Non-pigmented ciliary epithelial cell (primary cell): ENCODE data around the gene HOXB8.

Experiments
- DNase-seq: peaks from one replicate; pipeline ENCODE4 v3.0.0-alpha.2; 2010; ENCODE audit warnings: low read depth

Gene HOXB8

GRCh38 chr17:48615047-48615962 lies at the start of gene HOXB8:
Gene HOXB8, minus strand, starts transcription at chr17:48615292. Its CDS starts 588 bp downstream, at chr17:48614704.
- DNase-seq: no peak

DNA sequence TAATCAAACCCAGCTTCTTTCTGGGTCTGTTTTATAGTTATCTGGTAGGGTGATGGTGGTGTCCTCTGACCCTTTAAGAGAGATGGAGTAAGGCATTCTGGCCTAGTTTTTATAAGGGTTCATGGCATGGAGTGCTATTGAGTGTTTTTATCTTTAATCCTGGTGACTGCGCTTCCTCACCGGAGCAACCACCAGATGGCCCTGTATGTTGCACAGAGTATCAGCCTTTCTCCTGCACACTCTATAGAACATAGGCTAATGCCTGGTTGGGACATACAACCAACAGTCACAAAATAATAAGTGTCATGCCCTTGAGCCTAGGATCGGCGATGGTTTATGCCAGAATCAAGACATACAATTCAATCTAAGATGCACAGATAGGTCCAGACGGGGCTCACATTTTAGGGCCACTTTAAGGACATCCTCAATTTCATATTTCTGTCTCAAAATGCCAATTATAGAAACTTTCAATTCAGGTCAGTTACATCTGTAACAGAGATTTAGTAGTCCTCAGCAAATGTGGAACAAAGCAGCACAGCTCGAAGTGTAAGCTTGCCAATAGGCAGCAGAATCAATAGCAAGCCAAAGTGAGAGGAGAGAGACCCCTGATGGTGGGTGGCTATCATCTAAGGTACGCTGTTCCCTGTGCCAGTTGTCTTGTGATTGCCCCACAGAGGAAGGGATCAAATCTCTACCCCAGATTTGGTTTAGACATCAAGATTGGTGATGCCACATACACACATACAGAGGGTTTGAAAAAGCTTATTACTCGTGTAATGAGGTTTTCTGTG lies 48.2 kb upstream of the HOXB8 start:
- no peak for DNase-seq

- DNase-seq: no peak
Observed at GRCh38 chr17:48655913-48656312, 40.8 kb upstream of the HOXB8 start.

DNA sequence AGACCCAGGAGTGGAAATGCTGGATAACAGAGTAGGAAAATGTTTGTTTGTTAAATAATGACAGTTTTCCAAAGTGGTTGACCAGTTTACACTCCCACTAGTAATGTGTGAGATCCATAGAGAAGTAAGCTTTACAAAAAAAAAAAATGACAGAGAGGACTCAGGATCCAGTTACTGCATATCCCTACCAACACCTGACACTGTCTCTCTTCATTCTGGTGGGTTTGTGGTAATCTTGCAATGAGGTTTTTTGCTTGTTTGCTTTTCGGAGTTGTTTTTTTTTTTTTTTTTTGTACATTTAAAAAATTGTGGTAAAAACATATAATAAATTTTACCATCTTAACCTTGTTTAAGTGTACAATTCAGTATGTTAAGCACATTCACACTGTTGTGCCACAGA lies 34.6 kb upstream of the HOXB8 start:
- DNase-seq: no peak

DNA sequence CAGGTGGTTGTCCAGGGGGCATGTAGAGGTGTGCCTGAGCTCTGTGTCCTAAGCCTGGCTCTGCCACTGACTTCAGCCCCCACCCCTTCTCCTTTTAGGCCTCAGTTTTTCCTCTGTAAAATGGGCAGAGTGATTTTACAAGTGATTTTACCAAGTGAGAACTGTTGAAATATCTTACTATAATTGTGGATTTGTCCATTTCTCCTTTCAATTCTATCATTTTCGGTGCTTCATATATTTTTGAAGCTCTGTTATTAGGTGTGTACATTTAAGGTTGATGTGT lies 32.8 kb upstream of the HOXB8 start:
- DNase-seq: no peak

GRCh38 chr17:48647103-48647962 lies 32.2 kb upstream of the HOXB8 start:
- no peak for DNase-seq

DNA sequence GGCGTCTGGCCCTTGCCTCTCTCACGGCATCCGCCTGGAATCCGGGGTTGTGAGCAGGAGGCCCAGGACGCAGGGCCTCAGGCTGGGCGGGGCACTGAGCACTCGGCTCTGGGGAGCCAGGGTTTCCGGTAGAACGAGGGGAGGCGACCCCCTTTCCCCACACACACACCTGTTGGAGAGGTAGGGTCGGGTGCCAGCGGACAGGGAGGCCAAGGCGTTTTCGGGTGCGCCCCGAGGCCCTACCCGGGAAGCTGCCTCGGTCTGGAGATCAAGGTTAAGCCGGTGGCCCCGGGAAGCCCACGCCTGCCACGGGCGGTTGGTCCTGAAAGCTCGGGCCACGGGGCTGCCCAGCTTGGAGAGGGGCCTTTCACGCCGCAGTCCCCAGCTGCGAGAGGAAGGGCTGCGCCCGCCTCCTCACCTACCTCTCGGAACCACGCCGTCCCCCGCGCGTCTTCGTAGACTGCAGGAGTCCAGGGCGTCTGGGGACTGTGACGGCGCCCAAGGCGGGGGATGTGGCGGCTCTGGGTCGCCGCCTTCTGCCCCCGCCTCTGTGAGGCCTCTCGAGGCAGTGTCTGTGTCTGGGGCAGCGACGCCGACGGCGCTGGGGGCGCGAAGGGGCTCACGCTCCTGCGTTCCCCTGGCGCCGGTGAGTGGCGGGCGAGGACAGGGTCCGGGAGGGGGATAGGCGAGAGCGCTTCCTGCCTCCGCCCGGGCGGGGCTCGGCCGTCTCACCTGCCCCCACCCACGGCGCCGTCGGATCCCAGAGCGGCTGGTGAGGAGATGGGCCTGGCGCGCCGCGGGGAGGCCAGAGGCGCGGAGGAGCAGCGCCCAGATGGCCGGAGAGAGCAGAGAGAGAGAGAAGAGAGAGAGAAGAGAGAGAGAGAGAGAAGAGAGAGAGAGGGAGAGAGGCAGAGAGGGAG lies 31.4 kb upstream of the HOXB8 start:
- DNase-seq: no peak

GRCh38 chr17:48645639-48646182 lies 30.6 kb upstream of the HOXB8 start:
- DNase-seq: no peak

DNA sequence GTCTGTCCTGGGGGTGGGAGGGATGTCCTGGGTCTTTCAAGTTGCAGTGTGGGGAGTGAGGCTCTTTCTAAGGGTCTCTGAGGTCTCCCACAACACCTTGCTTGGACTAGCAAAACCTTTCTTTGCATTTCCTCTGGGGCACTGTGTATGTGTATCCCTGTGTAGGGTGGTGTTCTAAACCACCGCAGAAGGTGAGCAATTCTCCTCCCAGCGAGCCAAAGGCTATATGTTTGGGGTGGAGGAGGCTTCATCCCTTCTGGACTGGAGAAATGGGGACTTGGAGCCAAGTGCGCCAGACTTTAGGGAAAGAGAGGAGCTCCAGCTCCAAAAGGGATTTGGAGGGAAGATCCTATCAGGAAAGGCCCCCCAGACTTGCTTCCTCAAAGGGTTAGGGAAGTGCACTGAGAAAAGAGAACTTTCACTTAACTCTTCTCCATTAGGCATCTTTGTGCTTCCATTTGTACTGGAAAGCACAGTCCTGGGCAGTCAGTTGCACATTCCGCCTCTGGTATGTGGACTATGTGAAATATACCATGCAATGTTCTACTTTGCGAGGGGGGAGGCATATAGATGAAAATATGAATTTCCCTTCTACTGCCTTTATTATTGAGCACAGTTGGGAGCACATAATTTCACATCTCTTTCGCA lies 29.9 kb upstream of the HOXB8 start:
- DNase-seq: no peak

DNA sequence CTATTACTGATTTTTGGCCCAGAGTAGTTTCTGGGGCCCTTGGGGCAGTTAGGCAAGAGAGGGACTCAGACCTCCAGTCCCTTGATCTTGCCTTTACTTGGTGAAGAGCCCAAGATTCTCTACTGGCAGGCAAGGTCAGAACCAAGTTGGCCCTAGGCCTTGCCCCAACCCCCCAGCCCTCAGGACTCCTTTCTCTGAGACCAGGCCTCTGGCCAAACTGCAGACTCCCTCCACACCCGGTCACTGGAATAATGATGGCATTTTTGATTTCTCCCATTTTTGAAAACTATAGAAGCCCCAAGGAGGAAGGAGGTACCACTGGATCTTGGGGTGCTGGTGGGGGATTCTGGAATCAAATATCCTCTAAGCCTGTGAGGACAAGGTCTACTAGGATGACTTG lies 29.1 kb upstream of the HOXB8 start:
- no peak for DNase-seq

DNA sequence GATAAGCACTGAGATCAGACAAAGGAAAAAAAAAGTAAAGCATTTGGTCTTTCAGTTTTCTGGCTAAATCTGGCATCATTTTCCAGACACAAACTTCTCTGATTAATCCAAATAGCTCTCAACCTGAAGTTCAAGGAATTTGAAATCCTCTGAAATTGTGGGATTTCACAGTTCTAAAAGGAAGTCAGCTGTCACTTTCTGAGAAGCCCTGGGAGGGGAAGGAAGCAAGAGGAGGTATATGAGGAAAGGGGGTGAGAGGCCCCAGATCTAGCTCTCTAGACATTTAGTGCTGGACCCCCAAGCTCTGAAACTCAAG lies 28.6 kb upstream of the HOXB8 start:
- no peak for DNase-seq

- DNase-seq: no peak
Observed at GRCh38 chr17:48642843-48643696, 28.0 kb upstream of the HOXB8 start.

DNA sequence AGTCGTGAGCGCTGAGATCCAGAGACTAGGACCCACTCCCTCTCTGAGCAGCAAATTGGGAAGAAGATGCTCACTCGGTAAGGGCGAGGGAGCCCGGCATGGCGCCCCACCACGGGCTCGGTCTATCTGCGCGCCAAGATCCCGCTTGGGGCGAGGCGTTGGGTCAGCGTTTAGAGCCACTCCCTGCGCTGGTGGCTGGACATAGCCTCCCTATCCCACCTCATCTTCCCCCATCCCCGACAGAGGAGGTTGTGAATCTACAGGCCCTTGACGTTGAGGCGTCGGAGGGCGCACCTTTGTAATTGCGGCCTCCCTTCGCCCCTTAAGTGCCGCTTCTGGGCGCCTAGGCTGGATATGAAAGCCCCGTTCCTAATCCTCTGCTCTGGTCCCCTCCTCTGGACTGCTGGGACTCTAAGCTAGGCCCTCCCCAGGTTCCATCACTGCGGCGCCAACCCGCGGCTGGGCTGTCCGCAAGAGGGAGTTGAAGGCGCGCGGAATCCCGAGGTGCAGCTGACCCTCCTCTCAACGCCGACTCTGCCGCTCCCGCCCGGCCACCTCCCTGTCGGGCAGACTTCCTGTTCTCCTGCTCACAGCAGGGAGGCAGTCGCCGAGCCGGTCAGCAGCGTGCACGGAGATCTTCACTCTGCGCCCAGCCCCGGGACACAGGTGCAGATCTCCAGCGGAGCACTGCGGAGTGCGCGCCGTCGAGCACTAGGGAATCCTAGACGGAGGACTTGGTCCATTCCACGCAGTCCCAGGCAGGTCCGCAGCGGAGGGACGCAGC lies 27.2 kb upstream of the HOXB8 start:
- no peak for DNase-seq

DNA sequence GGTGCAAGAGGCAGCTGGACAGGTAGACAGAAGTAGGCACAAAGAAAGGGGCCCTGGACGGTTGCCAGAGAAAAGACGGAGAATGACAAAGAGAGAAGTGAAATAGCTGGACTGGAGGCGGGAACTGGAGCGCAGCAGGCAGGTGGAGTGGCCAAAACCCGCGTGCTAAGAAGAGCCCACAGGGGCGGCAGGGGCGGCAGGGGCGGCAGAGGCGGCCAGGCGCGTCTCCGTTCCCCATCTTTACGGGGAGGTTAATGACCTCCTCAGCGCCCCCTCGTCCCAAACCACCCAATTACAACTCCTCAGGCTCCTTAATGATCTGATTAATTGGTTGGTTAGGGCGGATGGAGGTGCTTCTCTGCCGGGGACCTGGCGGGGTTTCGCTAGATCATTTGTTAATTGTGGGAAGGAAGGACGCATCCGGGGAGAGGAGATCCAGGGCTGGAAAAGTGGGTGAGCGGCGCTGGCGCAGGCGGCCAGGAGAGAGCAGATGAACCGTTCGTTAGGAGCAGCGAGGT lies 26.5 kb upstream of the HOXB8 start:
- DNase-seq: no peak

DNA sequence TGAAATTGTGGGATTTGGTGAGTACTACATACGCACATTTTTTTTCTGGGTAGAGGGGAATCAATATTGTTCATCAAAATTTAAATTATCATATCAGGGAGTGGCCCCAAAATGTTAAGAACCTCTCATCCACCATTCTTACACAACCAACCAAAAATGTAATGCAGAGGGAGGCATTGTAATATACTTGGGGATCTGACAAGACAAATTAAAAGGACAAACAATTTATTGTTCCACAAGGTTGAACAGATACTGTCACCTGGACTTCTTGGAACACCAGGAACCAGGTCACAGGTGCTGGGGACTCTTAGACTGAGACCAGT lies 25.7 kb upstream of the HOXB8 start:
- DNase-seq: no peak

GRCh38 chr17:48639982-48640857 lies 25.1 kb upstream of the HOXB8 start:
- DNase-seq: no peak

DNA sequence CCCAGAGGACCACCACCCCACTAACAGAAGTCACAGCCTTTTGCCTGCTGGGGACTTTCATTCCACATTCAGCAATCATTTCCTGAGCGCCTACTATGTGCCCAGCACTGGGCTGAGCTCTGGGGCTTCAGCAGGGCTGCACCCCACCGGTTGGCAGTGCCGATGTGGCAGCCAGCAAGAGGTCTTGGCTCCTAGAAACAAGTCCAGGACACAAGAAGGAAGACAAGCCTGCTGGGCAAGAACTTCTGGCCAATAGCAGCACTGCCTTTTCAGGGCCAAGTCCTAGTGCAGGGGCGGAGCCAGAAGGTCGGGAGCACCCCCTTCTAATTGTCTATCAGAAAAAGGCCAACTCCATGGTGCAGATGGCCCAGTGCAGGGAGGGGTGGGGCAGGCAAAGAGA lies 24.0 kb upstream of the HOXB8 start:
- DNase-seq: no peak
